B cell (primary cell): ENCODE measurements around the gene LNX1.

Experiments
- EZH2 ChIP-seq: IDR thresholded peaks from 2 replicates; pipeline ENCODE4 v1.6.1; 2012; ENCODE audit warnings: borderline replicate concordance, low read depth, mild to moderate bottlenecking, moderate library complexity, low read length; ENCODE audit not compliant: insufficient read depth, poor library complexity, severe bottlenecking
- TF ChIP-seq, protein P1 (sequence below): fragments of 200-600 bp; IDR thresholded peaks from one replicate; pipeline ENCODE4 v1.8.0; 2022; ENCODE audit warnings: antibody characterized with exemption, mild to moderate bottlenecking

DNA sequence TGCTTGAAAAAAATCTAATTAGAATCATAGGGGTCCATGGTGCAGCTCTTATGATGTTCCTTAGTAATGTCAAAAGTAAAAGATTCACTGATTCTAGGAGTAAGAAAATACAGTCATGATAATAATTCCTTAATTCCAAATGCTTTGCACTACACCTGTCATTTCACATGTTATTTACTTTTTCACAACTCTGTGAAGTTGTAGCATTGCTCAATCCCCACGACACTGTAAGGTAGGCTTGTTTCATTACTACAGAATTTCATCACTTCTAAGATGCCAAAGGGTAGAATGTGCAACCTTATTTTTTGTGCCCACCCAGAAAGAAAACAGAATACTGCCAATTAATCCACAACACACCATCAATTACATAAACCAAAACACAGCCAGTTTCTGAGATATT is 46.1 kb upstream of the LNX1 start:
- TF ChIP-seq, protein P1, sequence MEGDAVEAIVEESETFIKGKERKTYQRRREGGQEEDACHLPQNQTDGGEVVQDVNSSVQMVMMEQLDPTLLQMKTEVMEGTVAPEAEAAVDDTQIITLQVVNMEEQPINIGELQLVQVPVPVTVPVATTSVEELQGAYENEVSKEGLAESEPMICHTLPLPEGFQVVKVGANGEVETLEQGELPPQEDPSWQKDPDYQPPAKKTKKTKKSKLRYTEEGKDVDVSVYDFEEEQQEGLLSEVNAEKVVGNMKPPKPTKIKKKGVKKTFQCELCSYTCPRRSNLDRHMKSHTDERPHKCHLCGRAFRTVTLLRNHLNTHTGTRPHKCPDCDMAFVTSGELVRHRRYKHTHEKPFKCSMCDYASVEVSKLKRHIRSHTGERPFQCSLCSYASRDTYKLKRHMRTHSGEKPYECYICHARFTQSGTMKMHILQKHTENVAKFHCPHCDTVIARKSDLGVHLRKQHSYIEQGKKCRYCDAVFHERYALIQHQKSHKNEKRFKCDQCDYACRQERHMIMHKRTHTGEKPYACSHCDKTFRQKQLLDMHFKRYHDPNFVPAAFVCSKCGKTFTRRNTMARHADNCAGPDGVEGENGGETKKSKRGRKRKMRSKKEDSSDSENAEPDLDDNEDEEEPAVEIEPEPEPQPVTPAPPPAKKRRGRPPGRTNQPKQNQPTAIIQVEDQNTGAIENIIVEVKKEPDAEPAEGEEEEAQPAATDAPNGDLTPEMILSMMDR, result no peak
- TF ChIP-seq EZH2, result no peak
